ENCODE data around the gene FNDC3B. TPM values are rescaled to one million over a fixed set of nuclear protein-coding genes. Genes with fewer than 3 reads are reported as not detected.

Gene FNDC3B
- total RNA-seq, 4 donors from 2014 or later: 59.8 to 72.6 (median 65.6) TPM

GRCh38 chr3:172384836-172385235, 345.5 kb downstream of the FNDC3B start:
- H3K27me3 ChIP-seq: no peaks in the 10 kb centered on the region
- DNase-seq (ENCODE audit: extremely low spot score): no peak
- 44% methylated on average over 3 of the region's 3 CpGs for WGBS
- H3K4me1 ChIP-seq: peaks cover 0 to 33% (median 20%) of the 10 kb centered on the region in 4 donors
- TF ChIP-seq POLR2AphosphoS5 (IDR thresholded peaks at IDR 0.05) (no peak), EP300 (IDR thresholded peaks at IDR 0.05) (no peak), CTCF (IDR thresholded peaks at IDR 0.05) (no peak), POLR2A (IDR thresholded peaks at IDR 0.05; ENCODE audit: low read depth) (no peak)
- no peak overlapping the region for H3K4me3 ChIP-seq
- H3K9me3 ChIP-seq: no peaks in the 10 kb centered on the region
- H3K27ac ChIP-seq (replicated peaks in 1 of 4): no peak overlapping the region
- intact Hi-C loops (cut with DNase I): no loop called here
- peaks cover 7 to 19% (median 16%) of the 10 kb centered on the region in 4 donors for H3K36me3 ChIP-seq

GRCh38 chr3:172387728-172388127, 348.4 kb downstream of the FNDC3B start:
- no peak for DNase-seq (ENCODE audit: extremely low spot score)
- 100% methylated on average over 4 of the region's 4 CpGs for WGBS
- intact Hi-C loops (cut with DNase I): no loop called here
- Histone ChIP-seq H3K27me3 (no peaks in the 10 kb centered on the region), H3K4me3 (no peak overlapping the region), H3K9me3 (no peaks in the 10 kb centered on the region), H3K27ac (replicated peaks in 1 of 4) (no peak overlapping the region), H3K36me3 (no peaks in the 10 kb centered on the region), H3K4me1 (peaks cover 12 to 59% (median 46%) of the 10 kb centered on the region in 4 donors)
- no peak for TF ChIP-seq POLR2AphosphoS5 (IDR thresholded peaks at IDR 0.05)
- TF ChIP-seq EP300 (IDR thresholded peaks at IDR 0.05): no peak
- TF ChIP-seq POLR2A (IDR thresholded peaks at IDR 0.05; ENCODE audit: low read depth): no peak
- TF ChIP-seq CTCF (IDR thresholded peaks at IDR 0.05): no peak

GRCh38 chr3:172388412-172389078, 349.2 kb downstream of the FNDC3B start:
- peaks cover 12 to 59% (median 46%) of the 10 kb centered on the region in 4 donors for H3K4me1 ChIP-seq
- no peaks in the 10 kb centered on the region for H3K36me3 ChIP-seq
- intact Hi-C loops (cut with DNase I): no loop called here
- WGBS: 73% methylated on average over 9 of the region's 10 CpGs
- no peak overlapping the region for H3K27ac ChIP-seq (replicated peaks in 1 of 4)
- no peak for DNase-seq (ENCODE audit: extremely low spot score)
- H3K4me3 ChIP-seq: no peak overlapping the region
- TF ChIP-seq POLR2AphosphoS5 (IDR thresholded peaks at IDR 0.05) (no peak), CTCF (IDR thresholded peaks at IDR 0.05) (no peak), EP300 (IDR thresholded peaks at IDR 0.05) (no peak), POLR2A (IDR thresholded peaks at IDR 0.05; ENCODE audit: low read depth) (no peak)
- no peaks in the 10 kb centered on the region for H3K27me3 ChIP-seq
- no peaks in the 10 kb centered on the region for H3K9me3 ChIP-seq

GRCh38 chr3:172390792-172391191, 351.4 kb downstream of the FNDC3B start:
- Histone ChIP-seq H3K27ac (replicated peaks in 1 of 4) (peak overlapping the region in 2 of 4 donors; percentile 18 to 35), H3K9me3 (no peaks in the 10 kb centered on the region), H3K4me1 (peaks cover 12 to 46% (median 36%) of the 10 kb centered on the region in 4 donors), H3K4me3 (no peak overlapping the region), H3K36me3 (peaks cover 0 to 4% (median 0%) of the 10 kb centered on the region in 4 donors), H3K27me3 (no peaks in the 10 kb centered on the region)
- TF ChIP-seq CTCF (IDR thresholded peaks at IDR 0.05) (no peak), POLR2AphosphoS5 (IDR thresholded peaks at IDR 0.05) (no peak), POLR2A (IDR thresholded peaks at IDR 0.05; ENCODE audit: low read depth) (no peak), EP300 (IDR thresholded peaks at IDR 0.05) (no peak)
- 76% methylated on average over 5 of the region's 5 CpGs for WGBS
- intact Hi-C loops (cut with DNase I): no loop called here
- no peak for DNase-seq (ENCODE audit: extremely low spot score)

All from esophagus muscularis mucosa (tissue), 4 donors.